HG02610 (cell line): ENCODE measurements around the gene LIN37.
A peak's percentile ranks its signal among the peaks of the same experiment; 100 is the strongest.

Source experiments
- ATAC-seq: cut with Tn5 transposase; IDR thresholded peaks from one replicate; pipeline ENCODE4 v1.9.1; 2021; ENCODE audit warnings: mild to moderate bottlenecking, moderate library complexity; ENCODE audit not compliant: unreplicated experiment

LIN37 gene

GRCh38 chr19:35734273-35734672 is 14.1 kb upstream of the LIN37 start:
- no peak for ATAC-seq

DNA sequence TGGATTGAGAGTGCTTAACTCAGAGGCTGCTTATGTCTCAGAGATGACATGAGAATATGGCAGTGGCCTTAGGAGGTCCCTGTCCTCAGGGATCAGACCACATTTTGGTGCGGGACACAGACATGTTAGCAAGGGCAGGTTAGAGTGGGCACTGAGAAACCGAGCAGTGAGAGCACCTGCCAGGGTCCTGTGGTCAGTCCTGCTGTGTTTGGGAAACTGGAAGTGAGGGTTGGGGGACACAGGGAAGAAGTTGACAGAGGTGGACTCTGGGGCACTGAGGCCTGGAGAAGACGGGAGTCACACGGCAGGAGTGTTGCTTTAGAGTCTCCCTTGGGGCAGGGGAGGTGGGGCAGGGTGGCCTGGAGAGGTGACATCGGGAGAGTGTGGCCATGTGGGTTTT is 13.5 kb upstream of the LIN37 start:
- ATAC-seq = no peak

DNA sequence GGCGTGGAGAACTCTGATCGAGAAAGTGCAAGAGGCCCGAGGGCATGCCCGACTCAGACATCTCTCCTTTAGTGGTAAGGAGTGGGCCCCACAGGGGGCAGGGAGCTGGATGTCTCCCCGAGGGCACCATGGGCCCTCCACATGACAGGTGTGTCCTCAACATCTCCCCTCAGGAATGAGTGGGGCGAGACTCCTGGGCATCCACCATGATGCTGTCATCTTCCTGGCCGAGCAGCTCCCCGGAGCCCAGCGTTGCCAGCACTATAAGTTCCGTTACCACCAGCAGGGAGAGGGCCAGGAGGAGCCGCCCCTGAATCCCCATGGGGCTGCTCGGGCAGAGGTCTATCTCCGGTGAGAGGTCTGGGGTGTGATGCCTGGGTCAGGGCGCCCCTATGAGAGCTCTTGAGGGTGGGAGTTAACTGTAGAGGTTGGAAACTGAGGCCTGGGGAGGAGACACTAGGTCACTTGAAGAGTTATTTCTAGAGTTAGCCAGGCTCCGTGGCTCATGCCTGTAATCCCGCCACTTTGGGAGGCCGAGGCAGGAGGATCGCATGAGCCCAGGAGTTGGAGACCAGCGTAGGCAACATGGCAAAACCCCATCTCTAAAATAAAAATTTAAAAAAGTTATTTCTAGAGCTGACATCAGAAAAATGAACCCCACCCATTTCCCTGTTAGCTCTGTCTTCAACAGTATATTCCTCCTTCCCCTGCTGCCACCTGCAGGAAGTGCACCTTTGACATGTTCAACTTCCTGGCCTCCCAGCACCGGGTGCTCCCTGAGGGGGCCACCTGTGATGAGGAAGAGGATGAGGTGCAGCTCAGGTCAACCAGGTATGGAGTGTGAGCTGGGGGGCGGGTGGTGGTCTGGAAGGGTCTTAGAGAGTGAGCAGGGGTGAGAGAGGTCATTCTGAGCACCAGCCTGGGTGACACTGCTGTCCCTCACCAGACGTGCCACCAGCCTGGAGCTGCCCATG is 11.2 kb upstream of the LIN37 start:
- no peak for ATAC-seq

GRCh38 chr19:35738021-35738886 is 10.1 kb upstream of the LIN37 start:
- ATAC-seq = no peak

GRCh38 chr19:35738887-35739229 is 9.5 kb upstream of the LIN37 start:
- ATAC-seq = no peak

DNA sequence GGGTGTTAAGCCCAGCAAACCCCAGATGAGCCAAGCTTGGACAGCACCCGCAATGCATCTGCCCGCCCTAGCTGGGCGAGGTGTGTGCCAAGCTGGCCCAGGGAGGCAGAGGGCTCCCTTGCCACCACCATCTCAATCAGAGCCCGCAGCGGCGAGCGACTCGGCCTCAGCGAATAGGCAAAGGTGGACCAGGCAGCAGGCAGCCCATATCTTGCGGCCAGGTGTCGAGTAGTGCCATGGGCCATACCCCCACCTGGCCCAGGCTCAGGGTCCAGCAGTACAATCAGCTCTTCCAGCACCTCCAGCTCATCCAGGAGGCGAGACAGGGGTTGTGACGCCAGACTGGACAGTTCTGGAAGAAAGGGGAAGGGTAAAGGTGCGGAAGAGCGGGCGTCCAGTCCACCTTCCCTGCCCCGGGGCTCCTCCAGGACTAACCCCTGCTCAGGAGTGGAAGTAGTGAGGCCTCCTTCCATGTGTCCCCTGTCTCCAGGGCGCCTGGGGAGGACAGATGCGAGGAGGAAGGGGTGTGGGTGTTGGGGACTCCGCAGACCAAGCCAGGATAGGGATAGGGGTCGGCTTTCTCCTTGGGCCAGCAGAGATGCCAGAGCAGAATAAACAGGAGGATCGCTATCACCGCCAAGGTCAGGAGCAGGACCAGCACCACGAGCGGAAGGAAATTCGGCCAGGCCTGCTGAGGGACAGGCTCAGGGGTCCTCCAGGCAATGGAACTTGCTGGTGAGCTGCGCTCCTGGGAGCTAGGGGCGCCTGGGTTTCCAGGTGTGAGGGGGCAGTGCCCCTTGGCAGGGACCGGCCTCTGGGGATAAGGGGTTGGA is 8.9 kb upstream of the LIN37 start:
- ATAC-seq = no peak

DNA sequence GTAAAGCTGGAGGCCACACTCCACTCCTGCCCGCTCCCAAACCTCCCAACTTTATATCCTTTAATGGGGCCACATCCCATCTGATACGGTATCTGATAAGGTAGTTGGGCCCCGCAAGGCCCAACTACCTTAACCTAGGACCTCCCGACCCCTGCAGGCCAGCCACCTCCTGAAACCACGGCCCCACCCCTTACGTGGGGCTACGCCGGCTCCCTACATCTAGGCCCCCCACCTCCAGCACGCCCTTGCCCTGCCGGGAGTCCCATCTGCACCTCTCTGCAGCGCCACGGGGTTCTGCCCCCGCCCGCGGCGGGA is 8.3 kb upstream of the LIN37 start:
- peak; percentile 15 for ATAC-seq

DNA sequence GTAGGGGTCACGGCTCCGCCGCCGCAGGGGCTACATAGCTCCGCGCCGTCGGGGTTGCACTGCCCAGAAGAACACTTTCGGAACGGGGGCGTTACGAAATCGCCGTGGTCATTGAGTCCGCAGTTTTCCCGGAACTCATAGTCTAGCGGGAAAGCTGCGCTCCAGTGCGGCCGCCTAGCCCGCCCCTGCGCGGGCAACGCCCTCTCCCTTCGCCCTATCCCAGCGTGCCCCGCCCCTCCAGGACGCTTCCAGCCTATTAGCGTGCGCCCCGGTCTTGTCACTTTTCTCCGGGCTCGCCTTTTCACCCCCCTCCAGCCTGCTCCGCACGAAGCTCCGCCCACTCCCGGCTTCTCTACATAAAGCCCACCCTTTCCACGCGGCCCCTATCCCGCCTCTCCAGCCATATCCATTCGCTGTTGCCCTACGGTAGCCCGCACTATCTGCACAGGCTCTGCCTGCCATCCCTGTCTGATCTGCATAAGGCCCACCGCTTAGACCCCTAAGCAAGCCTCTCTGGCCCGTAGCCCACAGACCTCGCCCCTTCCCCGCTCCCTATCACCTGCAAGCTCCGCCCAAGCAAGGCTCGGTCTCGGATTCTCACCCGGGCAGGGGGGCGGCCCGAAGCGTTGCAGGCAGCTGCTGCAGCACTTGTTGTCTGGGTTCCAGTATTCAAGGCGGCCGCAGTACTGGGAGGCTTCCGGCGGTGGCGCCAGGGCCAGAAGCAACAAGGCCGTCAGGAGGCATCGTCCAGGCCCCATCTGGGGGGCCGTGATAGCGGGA is 7.8 kb upstream of the LIN37 start:
- ATAC-seq = peak; percentile 66

- no peak for ATAC-seq
These were observed 7.2 kb upstream of the LIN37 start for GRCh38 chr19:35741203-35741515.

DNA sequence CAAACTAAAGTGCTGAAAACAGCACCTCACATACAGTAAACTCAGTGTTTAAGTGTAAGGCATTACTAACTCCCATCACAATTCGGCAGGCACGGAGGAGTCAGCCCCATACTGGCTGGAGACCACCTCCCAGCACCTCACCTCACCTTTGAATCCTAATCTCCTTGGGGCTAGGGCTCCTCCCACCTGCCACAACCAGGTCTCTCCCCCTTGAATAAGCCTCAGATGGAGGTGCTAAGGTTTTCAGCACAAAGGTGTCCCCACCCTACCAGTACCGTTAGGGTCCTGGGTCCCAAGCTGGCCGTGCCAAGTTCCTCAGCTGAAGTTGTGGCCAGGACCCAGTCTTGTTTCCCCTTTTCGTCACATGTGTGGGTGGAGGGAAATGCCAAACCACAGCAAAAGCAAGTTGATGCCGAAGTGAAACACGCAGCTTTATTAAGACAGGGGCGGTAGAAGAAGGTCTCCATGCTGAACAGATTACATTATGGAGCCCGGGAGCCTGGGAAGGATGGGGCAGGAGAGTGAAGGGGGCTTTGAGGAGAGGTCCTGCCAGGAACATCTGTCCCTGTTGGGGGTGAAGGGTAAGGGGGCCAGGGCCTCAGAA is 6.2 kb upstream of the LIN37 start, which contains the start of gene IGFLR1:
TSS of gene IGFLR1 (minus strand) at position 332 of the 604 bp plus-strand sequence. CDS start 1,272 bp downstream, outside the sequence.
- ATAC-seq = no peak

DNA sequence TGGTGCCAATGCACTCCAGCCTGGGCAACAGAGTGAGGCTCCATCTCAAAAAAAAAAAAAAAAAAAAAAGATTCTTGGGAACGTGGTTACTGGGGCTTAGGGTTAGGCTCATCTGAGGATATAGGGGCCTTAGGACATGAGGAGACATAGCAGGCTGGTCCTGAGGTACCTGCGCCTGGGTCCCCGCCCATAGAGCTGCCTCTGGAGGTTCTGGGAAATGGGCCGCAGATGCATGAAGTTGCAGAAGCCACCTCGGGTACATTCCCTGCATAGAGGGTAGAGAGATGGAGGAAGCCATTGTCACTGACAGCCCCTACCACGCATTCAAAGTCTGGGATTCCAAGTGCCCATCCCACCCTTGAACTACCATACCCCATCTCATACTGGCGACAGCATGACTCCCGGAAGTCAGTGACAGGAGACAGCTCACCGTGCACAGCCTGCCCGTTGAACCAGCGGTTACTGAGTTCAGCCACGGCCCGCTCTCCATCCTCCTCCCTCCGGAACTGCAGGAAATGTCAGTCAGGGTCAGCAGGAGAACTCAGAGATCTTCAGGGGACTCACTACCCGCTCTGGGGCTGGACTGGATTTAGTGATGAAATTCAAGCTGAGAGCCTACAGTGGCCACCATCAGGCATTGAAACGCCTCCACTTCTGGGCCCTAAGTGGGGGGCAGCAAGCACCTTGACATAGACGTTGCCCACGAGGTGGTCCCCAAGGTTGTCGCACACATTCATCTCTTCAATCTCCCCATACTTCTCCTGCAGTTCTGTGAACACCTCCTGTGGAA is 4.5 kb upstream of the LIN37 start:
- ATAC-seq = no peak

GRCh38 chr19:35744430-35745327 is 3.7 kb upstream of the LIN37 start:
- peak; percentile 30 for ATAC-seq

GRCh38 chr19:35745328-35746086 is 2.9 kb upstream of the LIN37 start, which contains the start of the genes PSENEN and U2AF1L4:
PSENEN (plus strand) TSS chr19:35745651; CDS start chr19:35745931, 280 bp downstream.
U2AF1L4 (minus strand) TSS chr19:35745418; CDS start chr19:35745391, 27 bp downstream.
- ATAC-seq = peak; percentile 39

DNA sequence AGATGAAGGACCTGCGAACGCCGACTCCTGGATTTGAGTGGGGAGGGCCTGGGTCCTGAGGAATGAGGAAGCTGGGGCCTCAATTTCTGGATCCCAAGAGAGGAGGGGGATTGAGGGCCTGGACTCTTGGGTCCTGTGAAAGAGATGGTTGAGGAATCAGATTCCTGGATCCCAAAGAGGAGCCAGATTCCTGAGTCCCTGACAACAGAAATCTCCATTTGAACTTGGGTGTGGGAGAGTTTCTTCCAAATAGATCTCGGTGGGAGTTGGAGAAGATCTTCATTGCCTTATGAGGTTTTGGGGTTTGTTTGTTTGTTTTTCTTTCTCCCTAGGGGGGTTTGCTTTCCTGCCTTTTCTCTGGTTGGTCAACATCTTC is 2.3 kb upstream of the LIN37 start:
- ATAC-seq = no peak

- ATAC-seq = no peak
These were observed 1.8 kb upstream of the LIN37 start for GRCh38 chr19:35746531-35746930.

GRCh38 chr19:35750167-35750566 is 1.8 kb downstream of the LIN37 start:
- no peak for ATAC-seq
